PC-9 (cell line): ENCODE measurements around the gene KCNK5. TPM values are rescaled to one million over a fixed set of nuclear protein-coding genes. Genes with fewer than 3 reads are reported as not detected.

Source experiments
- BruUV-seq: library from RNA; stranded (reverse); fragments of 400-500 nt; replicated peaks from 2 replicates; lab custom pipeline; 2021; lab: Mats Ljungman, UMichigan
- CTCF ChIA-PET: fragments of 300-600 bp; sonication (Branson Sonifier 250); formaldehyde crosslinking; loops from one replicate; lab custom pipeline; 2022; ENCODE audit warnings: antibody characterized with exemption; lab: Charles Lee
- POLR2A ChIA-PET: fragments of 300-600 bp; sonication (Branson Sonifier 250); formaldehyde crosslinking; loops from one replicate; lab custom pipeline; 2022; ENCODE audit warnings: antibody characterized with exemption; ENCODE audit not compliant: unreplicated experiment; lab: Charles Lee
- DNase-seq, 2 experiments: peaks; one replicate each; pipeline versions ENCODE4 v3.0.0 to v3.0.0-alpha.2; 2015 to 2022; ENCODE audit warnings: mixed read lengths in 1 of 2
- H2AFZ ChIP-seq: fragments of 200-600 bp; sonication (generic); 2 replicates; pipeline ENCODE4 v1.8.1; 2017; ENCODE audit warnings: antibody characterized with exemption
- H3F3A ChIP-seq: fragments of 200-600 bp; sonication (generic); 2 replicates; pipeline ENCODE4 v1.8.1; 2017; ENCODE audit warnings: antibody characterized with exemption, mild to moderate bottlenecking, low read depth; ENCODE audit not compliant: insufficient read depth
- H3K27ac ChIP-seq: fragments of 200-600 bp; sonication (generic); 2 replicates; pipeline ENCODE4 v1.6.1; 2016; ENCODE audit warnings: mixed run types
- H3K27me3 ChIP-seq: fragments of 200-600 bp; sonication (generic); 2 replicates; pipeline ENCODE4 v1.6.1; 2016; ENCODE audit warnings: low read depth, mixed run types; ENCODE audit not compliant: insufficient read depth
- H3K36me3 ChIP-seq: fragments of 200-600 bp; sonication (generic); 2 replicates; pipeline ENCODE4 v1.6.1; 2016; ENCODE audit warnings: low read depth, mixed run types
- H3K4me1 ChIP-seq: fragments of 200-600 bp; sonication (generic); replicated peaks from 2 replicates; pipeline ENCODE4 v1.6.1; 2016; ENCODE audit warnings: mixed run types; ENCODE audit not compliant: insufficient read depth
- H3K4me2 ChIP-seq: fragments of 200-600 bp; sonication (generic); 2 replicates; pipeline ENCODE4 v1.6.1; 2017; ENCODE audit warnings: mixed run types
- H3K4me3 ChIP-seq: fragments of 200-600 bp; sonication (generic); 2 replicates; pipeline ENCODE4 v1.6.1; 2016; ENCODE audit warnings: mixed run types
- H3K79me2 ChIP-seq: fragments of 200-600 bp; sonication (generic); 2 replicates; pipeline ENCODE4 v1.6.1; 2017; ENCODE audit warnings: low read depth, mixed run types
- H3K9me2 ChIP-seq: fragments of 200-600 bp; sonication (generic); 2 replicates; pipeline ENCODE4 v1.8.1; 2017; ENCODE audit warnings: mild to moderate bottlenecking; ENCODE audit not compliant: insufficient read depth
- H3K9me3 ChIP-seq: fragments of 200-600 bp; sonication (generic); 2 replicates; pipeline ENCODE4 v1.8.1; 2016; ENCODE audit warnings: low read depth; ENCODE audit not compliant: insufficient read depth
- H4K20me1 ChIP-seq: fragments of 200-600 bp; sonication (generic); 2 replicates; pipeline ENCODE4 v1.8.1; 2017; ENCODE audit not compliant: insufficient read depth
- CTCF ChIP-seq: fragments of 200-600 bp; sonication (generic); conservative IDR thresholded peaks from 2 replicates; pipeline ENCODE4 v1.6.1; 2017; ENCODE audit warnings: mixed run types, antibody characterized with exemption, mild to moderate bottlenecking, moderate library complexity
- EZH2 ChIP-seq: fragments of 200-600 bp; sonication (generic); IDR thresholded peaks from 2 replicates; pipeline ENCODE4 v1.8.0; 2017; ENCODE audit warnings: antibody characterized with exemption, low read depth
- intact Hi-C: fragments of 100-400 bp; cut with micrococcal nuclease; formaldehyde crosslinking; loops from one replicate; pipeline ENCODE4 v1.10.0; 2022; ENCODE audit not compliant: unreplicated experiment
- total RNA-seq: library from RNA; stranded (reverse); gene quantifications from 2 replicates; pipeline ENCODE4 v1.2.3, GENCODE V29; 2021

The KCNK5 gene
- total RNA-seq, 1 experiment from 2014 or later = 11.9 TPM

- no peak for DNase-seq
- H3K9me3 ChIP-seq = no peaks in the 10 kb centered on the region
- peaks cover 82% of the 10 kb centered on the region for H3K79me2 ChIP-seq
- H3K27me3 ChIP-seq = no peaks in the 10 kb centered on the region
- BruUV-seq = no TSS peak
- H3F3A ChIP-seq = no peaks in the 10 kb centered on the region; the same call in 1 of the 2 replicates
- no peak overlapping the region for H2AFZ ChIP-seq
- no peaks in the 10 kb centered on the region for H3K9me2 ChIP-seq
- no peak overlapping the region for H3K27ac ChIP-seq
- TF ChIP-seq EZH2 (no peak), CTCF (no peak)
- H4K20me1 ChIP-seq = peaks cover 13% of the 10 kb centered on the region
- intact Hi-C loops = loop anchor here (5.0 kb wide), 2 partner anchors 41 to 56 kb away; no protein-coding TSS in a partner anchor
- CTCF ChIA-PET = no interaction called here
- peak overlapping the region; percentile 97 for H3K4me2 ChIP-seq
- POLR2A ChIA-PET = no interaction called here
- peaks cover 8% of the 10 kb centered on the region; the same call in 1 of the 2 replicates for H3K36me3 ChIP-seq
- peaks cover 40% of the 10 kb centered on the region for H3K4me1 ChIP-seq
- H3K4me3 ChIP-seq = no peak overlapping the region
These were observed 3.3 kb downstream of the KCNK5 start for GRCh38 chr6:39225946-39226437.

- Histone ChIP-seq H3K9me3 (no peaks in the 10 kb centered on the region), H3F3A (no peaks in the 10 kb centered on the region; the same call in 1 of the 2 replicates), H3K4me2 (peak overlapping the region; percentile 97), H3K36me3 (peaks cover 8% of the 10 kb centered on the region; the same call in 1 of the 2 replicates), H3K27ac (no peak overlapping the region), H3K9me2 (no peaks in the 10 kb centered on the region), H4K20me1 (peaks cover 18% of the 10 kb centered on the region), H3K27me3 (no peaks in the 10 kb centered on the region), H3K79me2 (peaks cover 87% of the 10 kb centered on the region), H3K4me1 (peaks cover 40% of the 10 kb centered on the region), H3K4me3 (no peak overlapping the region), H2AFZ (no peak overlapping the region)
- intact Hi-C loops = loop anchor here (5.0 kb wide), 2 partner anchors 42 to 57 kb away; no protein-coding TSS in a partner anchor
- CTCF ChIA-PET = no interaction called here
- no TSS peak for BruUV-seq
- POLR2A ChIA-PET = no interaction called here
- TF ChIP-seq CTCF (no peak), EZH2 (no peak)
- no peak for DNase-seq
These were observed 3.7 kb downstream of the KCNK5 start for GRCh38 chr6:39225543-39225942.

GRCh38 chr6:39224523-39225182 is 4.6 kb downstream of the KCNK5 start:
- Histone ChIP-seq H3K9me3 (no peaks in the 10 kb centered on the region), H3F3A (no peaks in the 10 kb centered on the region; the same call in 1 of the 2 replicates), H3K4me1 (peaks cover 45% of the 10 kb centered on the region), H3K36me3 (peaks cover 8% of the 10 kb centered on the region; the same call in 1 of the 2 replicates), H3K27me3 (no peaks in the 10 kb centered on the region), H3K79me2 (peaks cover 95% of the 10 kb centered on the region), H4K20me1 (peaks cover 26% of the 10 kb centered on the region), H3K4me3 (no peak overlapping the region), H3K27ac (no peak overlapping the region), H2AFZ (no peak overlapping the region), H3K9me2 (no peaks in the 10 kb centered on the region), H3K4me2 (peak overlapping the region; percentile 97)
- no peak for TF ChIP-seq EZH2
- TF ChIP-seq CTCF = no peak
- no TSS peak for BruUV-seq
- intact Hi-C loops = loop anchor here (5.0 kb wide), 2 partner anchors 43 to 58 kb away; no protein-coding TSS in a partner anchor
- DNase-seq = no peak
- CTCF ChIA-PET = interaction anchor here (0.7 kb wide), 1 partner anchor 250 kb away, joined by 3 read pairs; no protein-coding TSS in a partner anchor
- POLR2A ChIA-PET = interaction anchor here (0.6 to 0.7 kb wide), 4 partner anchors 19 to 193 kb away, joined by 4 to 20 read pairs (median 6); no protein-coding TSS in a partner anchor
